Measurements from ENCODE around the gene KLF8.

- no peak for TF ChIP-seq EZH2 (IDR thresholded peaks at IDR 0.05; ENCODE audit: low read depth)
- TF ChIP-seq, protein P1, sequence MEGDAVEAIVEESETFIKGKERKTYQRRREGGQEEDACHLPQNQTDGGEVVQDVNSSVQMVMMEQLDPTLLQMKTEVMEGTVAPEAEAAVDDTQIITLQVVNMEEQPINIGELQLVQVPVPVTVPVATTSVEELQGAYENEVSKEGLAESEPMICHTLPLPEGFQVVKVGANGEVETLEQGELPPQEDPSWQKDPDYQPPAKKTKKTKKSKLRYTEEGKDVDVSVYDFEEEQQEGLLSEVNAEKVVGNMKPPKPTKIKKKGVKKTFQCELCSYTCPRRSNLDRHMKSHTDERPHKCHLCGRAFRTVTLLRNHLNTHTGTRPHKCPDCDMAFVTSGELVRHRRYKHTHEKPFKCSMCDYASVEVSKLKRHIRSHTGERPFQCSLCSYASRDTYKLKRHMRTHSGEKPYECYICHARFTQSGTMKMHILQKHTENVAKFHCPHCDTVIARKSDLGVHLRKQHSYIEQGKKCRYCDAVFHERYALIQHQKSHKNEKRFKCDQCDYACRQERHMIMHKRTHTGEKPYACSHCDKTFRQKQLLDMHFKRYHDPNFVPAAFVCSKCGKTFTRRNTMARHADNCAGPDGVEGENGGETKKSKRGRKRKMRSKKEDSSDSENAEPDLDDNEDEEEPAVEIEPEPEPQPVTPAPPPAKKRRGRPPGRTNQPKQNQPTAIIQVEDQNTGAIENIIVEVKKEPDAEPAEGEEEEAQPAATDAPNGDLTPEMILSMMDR (conservative IDR thresholded peaks at IDR 0.05): no peak
Measured at GRCh38 chrX:56268888-56269287, 36.7 kb downstream of the KLF8 start.

All from PC-9 (cell line).